ENCODE results near the gene TBL1XR1. TPM values are rescaled to one million over a fixed set of nuclear protein-coding genes. Genes with fewer than 3 reads are reported as not detected.

Gene TBL1XR1
- total RNA-seq, 1 experiment from 2014 or later = 175 TPM

DNA sequence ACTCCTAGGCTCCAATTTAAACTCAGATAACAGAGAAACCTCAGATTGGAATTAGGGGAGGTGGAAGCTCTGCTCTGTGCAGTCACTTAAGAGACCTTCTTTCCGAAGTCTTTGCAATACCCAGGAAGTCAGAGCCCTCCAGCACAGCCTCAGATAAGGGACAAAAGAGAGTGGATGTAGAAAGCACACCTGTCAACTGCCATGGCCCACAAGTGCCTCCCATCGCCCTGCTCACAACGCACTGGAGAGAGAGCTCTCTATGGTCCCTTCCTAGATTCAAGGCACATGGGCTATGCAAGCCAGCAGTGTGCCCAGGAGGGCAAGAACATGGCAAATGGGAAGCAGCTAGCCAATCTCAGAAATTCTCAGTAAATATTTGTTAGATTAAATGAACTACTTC, 47.3 kb upstream of the TBL1XR1 start:
- H2BK15ac ChIP-seq (ENCODE audit: low read depth, low read length) = no peak overlapping the region
- H3K27me3 ChIP-seq (ENCODE audit: insufficient read depth, low read length) = no peaks in the 10 kb centered on the region
- TF ChIP-seq, protein P1, sequence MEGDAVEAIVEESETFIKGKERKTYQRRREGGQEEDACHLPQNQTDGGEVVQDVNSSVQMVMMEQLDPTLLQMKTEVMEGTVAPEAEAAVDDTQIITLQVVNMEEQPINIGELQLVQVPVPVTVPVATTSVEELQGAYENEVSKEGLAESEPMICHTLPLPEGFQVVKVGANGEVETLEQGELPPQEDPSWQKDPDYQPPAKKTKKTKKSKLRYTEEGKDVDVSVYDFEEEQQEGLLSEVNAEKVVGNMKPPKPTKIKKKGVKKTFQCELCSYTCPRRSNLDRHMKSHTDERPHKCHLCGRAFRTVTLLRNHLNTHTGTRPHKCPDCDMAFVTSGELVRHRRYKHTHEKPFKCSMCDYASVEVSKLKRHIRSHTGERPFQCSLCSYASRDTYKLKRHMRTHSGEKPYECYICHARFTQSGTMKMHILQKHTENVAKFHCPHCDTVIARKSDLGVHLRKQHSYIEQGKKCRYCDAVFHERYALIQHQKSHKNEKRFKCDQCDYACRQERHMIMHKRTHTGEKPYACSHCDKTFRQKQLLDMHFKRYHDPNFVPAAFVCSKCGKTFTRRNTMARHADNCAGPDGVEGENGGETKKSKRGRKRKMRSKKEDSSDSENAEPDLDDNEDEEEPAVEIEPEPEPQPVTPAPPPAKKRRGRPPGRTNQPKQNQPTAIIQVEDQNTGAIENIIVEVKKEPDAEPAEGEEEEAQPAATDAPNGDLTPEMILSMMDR (conservative IDR thresholded peaks at IDR 0.05) = no peak
- no peak overlapping the region for H4K5ac ChIP-seq (ENCODE audit: insufficient read length, low read depth, low read length)
- H3T11ph ChIP-seq (ENCODE audit: low read length) = no peak overlapping the region
- H3K14ac ChIP-seq (ENCODE audit: insufficient read depth, low read length) = no peak overlapping the region
- no peak overlapping the region for H2BK120ac ChIP-seq (ENCODE audit: low read depth, low read length, poor library complexity, severe bottlenecking)
- no peaks in the 10 kb centered on the region for H3K4me1 ChIP-seq (ENCODE audit: insufficient read depth, low read length)
- H2BK20ac ChIP-seq (ENCODE audit: low read depth, low read length, poor library complexity, severe bottlenecking) = no peak overlapping the region
- H3K23ac ChIP-seq (ENCODE audit: insufficient read length, low read depth, low read length) = no peak overlapping the region
- no peak overlapping the region for H3K4ac ChIP-seq (ENCODE audit: low read depth, low read length)
- H2AFZ ChIP-seq (ENCODE audit: low read length) = no peak overlapping the region
- no peak overlapping the region for H2AK5ac ChIP-seq (ENCODE audit: insufficient read length, low read length)
- no peaks in the 10 kb centered on the region for H3K9me3 ChIP-seq (ENCODE audit: control insufficient read depth, low read depth, low read length)
- H3K18ac ChIP-seq (ENCODE audit: insufficient read length, low read depth, low read length) = no peak overlapping the region
- H3K79me2 ChIP-seq (ENCODE audit: insufficient read depth, low read length) = no peaks in the 10 kb centered on the region
- H4K20me1 ChIP-seq (ENCODE audit: control insufficient read depth, insufficient read depth, insufficient read length) = no peaks in the 10 kb centered on the region
- Mint-ChIP-seq H3K36me3 (ENCODE audit: insufficient read depth in 1 of 3, low read depth in 3 of 3) (no peaks in the 10 kb centered on the region; a peak in 2 of 7 replicates), H3K9me3 (no peaks in the 10 kb centered on the region; a peak in 3 of 5 replicates), H3K4me1 (no peaks in the 10 kb centered on the region), H3K27me3 (ENCODE audit: low read depth) (no peaks in the 10 kb centered on the region), H3K4me3 (no peak overlapping the region), H3K27ac (no peak overlapping the region; a peak in 1 of 7 replicates)
- no peaks in the 10 kb centered on the region for H3K79me1 ChIP-seq (ENCODE audit: insufficient read depth, low read depth, low read length, poor library complexity, severe bottlenecking)
- DNase-seq = no peak
- H3K9ac ChIP-seq (ENCODE audit: extremely low read depth, insufficient read length, low read length) = no peak overlapping the region
- H3K27ac ChIP-seq (ENCODE audit: insufficient read length, low read depth, low read length) = no peak overlapping the region
- no peak overlapping the region for H3K4me2 ChIP-seq (ENCODE audit: insufficient read depth, insufficient read length, low read length)
- WGBS (ENCODE audit: extremely low coverage, insufficient read length, low lambda C conversion rate) = no CpG with 5 or more reads among the region's 3 CpGs
- no peak overlapping the region for H3K56ac ChIP-seq (ENCODE audit: insufficient read length, low read depth, low read length)
- H4K91ac ChIP-seq (ENCODE audit: insufficient read length, low read depth, low read length) = no peak overlapping the region
- no peak overlapping the region for H2BK5ac ChIP-seq (ENCODE audit: insufficient read length, low read length)
- no peak overlapping the region for H4K8ac ChIP-seq (replicated peaks; ENCODE audit: insufficient read length, low read depth, low read length)
- no peaks in the 10 kb centered on the region for H3K23me2 ChIP-seq (ENCODE audit: insufficient read length, low read depth, low read length, poor library complexity, severe bottlenecking)
- H2BK12ac ChIP-seq (ENCODE audit: insufficient read length, low read depth, low read length) = no peak overlapping the region

Measured in H9 (cell line).